B cell (primary cell): Measurements from ENCODE around the gene MAGEB6B. TPM values are rescaled to one million over a fixed set of nuclear protein-coding genes. Genes with fewer than 3 reads are reported as not detected.
"Not testable (repeated sequence)": the region's sequence is repeated elsewhere in the genome, so short reads cannot be mapped to it uniquely, and the experiment has no call there.

Source experiments
- ATAC-seq: fragments of 200-7000 bp; cut with Tn5 transposase; one replicate; pipeline ENCODE4 v1.10.0; 2021; ENCODE audit warnings: low read depth, mild to moderate bottlenecking, moderate number of reproducible peaks, moderate library complexity
- CTCF ChIA-PET: fragments of 350-600 bp; sonication (Branson Sonifier 250); formaldehyde crosslinking; loops from one replicate; lab custom pipeline; 2021; ENCODE audit warnings: antibody characterized with exemption, inconsistent platforms; lab: Charles Lee
- POLR2A ChIA-PET: fragments of 350-600 bp; sonication (Branson Sonifier 250); formaldehyde crosslinking; loops from one replicate; lab custom pipeline; 2021; ENCODE audit warnings: antibody characterized with exemption; lab: Charles Lee
- DNase-seq: peaks from one replicate; pipeline ENCODE4 v3.0.0; 2013
- H2AFZ ChIP-seq: 2 replicates; pipeline ENCODE4 v1.6.1; 2012; ENCODE audit warnings: mild to moderate bottlenecking, low read depth, low read length; ENCODE audit not compliant: insufficient read depth, poor library complexity, severe bottlenecking
- H3K27ac ChIP-seq, 2 donors: 1 replicate in 1 of 2; 2 replicates in 1 of 2; pipeline ENCODE4 v1.5.1; 2012 to 2013; ENCODE audit warnings: low read length in 2 of 2, mild to moderate bottlenecking in 2 of 2, moderate library complexity in 1 of 2
- H3K27me3 ChIP-seq, 4 experiments: fragments of 200-600 bp in 1 of 4; sonication (generic) in 1 of 4; replicated peaks in 1 of 4; 1 replicate in 2 of 4; 2 replicates in 2 of 4; pipeline versions ENCODE4 v1.6.1 to v1.7.0; 2013 to 2016; ENCODE audit warnings: low read length in 3 of 4, mild to moderate bottlenecking in 2 of 4, mixed read lengths in 1 of 4, moderate library complexity in 1 of 4; ENCODE audit not compliant: insufficient read depth in 4 of 4, control insufficient read depth in 3 of 4; ENCODE audit errors: control extremely low read depth in 1 of 4
- H3K36me3 ChIP-seq, 2 experiments: replicated peaks in 1 of 2; 1 replicate in 1 of 2; 2 replicates in 1 of 2; pipeline versions ENCODE4 v1.6.1 to v1.7.1; 2013; ENCODE audit warnings: low read length in 1 of 2; ENCODE audit not compliant: insufficient read depth in 2 of 2, control insufficient read depth in 1 of 2; ENCODE audit errors: control extremely low read depth in 1 of 2, extremely low read depth in 1 of 2
- H3K4me1 ChIP-seq, 2 donors: fragments of 200-600 bp in 1 of 2; sonication (generic) in 1 of 2; 1 replicate in 1 of 2; 2 replicates in 1 of 2; pipeline versions ENCODE4 v1.5.1 to v1.6.1; 2013 to 2017; ENCODE audit warnings: low read length in 2 of 2; ENCODE audit not compliant: control insufficient read depth in 2 of 2, insufficient read depth in 2 of 2
- H3K4me2 ChIP-seq: replicated peaks from 2 replicates; pipeline ENCODE3; 2012; ENCODE audit warnings: mild to moderate bottlenecking, low read depth, low read length; ENCODE audit not compliant: poor library complexity, severe bottlenecking
- H3K4me3 ChIP-seq, 5 experiments: fragments of 200-600 bp in 1 of 5; sonication (generic) in 1 of 5; 1 replicate in 3 of 5; 2 replicates in 2 of 5; pipeline versions ENCODE4 v1.5.1 to v1.7.0; 2011 to 2016; ENCODE audit warnings: low read length in 4 of 5, mild to moderate bottlenecking in 4 of 5, low read depth in 2 of 5, control low read depth in 1 of 5, moderate library complexity in 1 of 5; ENCODE audit not compliant: insufficient read depth in 1 of 5; ENCODE audit errors: control extremely low read depth in 1 of 5, extremely low read depth in 1 of 5
- H3K79me2 ChIP-seq: fragments of 200-600 bp; sonication (generic); one replicate; pipeline ENCODE4 v1.6.0; 2016; ENCODE audit warnings: low read length; ENCODE audit not compliant: control insufficient read depth, insufficient read depth
- H3K9ac ChIP-seq: fragments of 200-600 bp; sonication (generic); 2 replicates; pipeline ENCODE4 v1.6.1; 2017; ENCODE audit warnings: mild to moderate bottlenecking, low read length, moderate library complexity
- H3K9me3 ChIP-seq, 3 donors: one replicate each; pipeline versions ENCODE4 v1.6.1 to v1.7.1; 2013; ENCODE audit warnings: low read length in 2 of 3; ENCODE audit not compliant: control insufficient read depth in 2 of 3, insufficient read depth in 1 of 3; ENCODE audit errors: control extremely low read depth in 1 of 3
- H4K20me1 ChIP-seq: 2 replicates; pipeline ENCODE4 v1.6.0; 2012; ENCODE audit warnings: mild to moderate bottlenecking, low read length; ENCODE audit not compliant: insufficient read depth, control insufficient read depth, poor library complexity, severe bottlenecking
- H3K27ac Mint-ChIP-seq: one replicate; pipeline ENCODE4 v1.8.0; 2021; ENCODE audit warnings: mixed read lengths
- H3K27me3 Mint-ChIP-seq: one replicate; pipeline ENCODE4 v1.8.0; 2021; ENCODE audit warnings: mixed read lengths
- H3K4me1 Mint-ChIP-seq: one replicate; pipeline ENCODE4 v1.8.0; 2021; ENCODE audit warnings: mixed read lengths
- H3K4me3 Mint-ChIP-seq: one replicate; pipeline ENCODE4 v1.8.0; 2021; ENCODE audit warnings: mixed read lengths
- H3K9me3 Mint-ChIP-seq: one replicate; pipeline ENCODE4 v1.8.0; 2022; ENCODE audit warnings: mixed read lengths; ENCODE audit not compliant: insufficient read depth
- WGBS: methylation state at CpG from one replicate; pipeline ENCODE4 v1.1.5; 2013; ENCODE audit warnings: missing lambda C conversion rate; ENCODE audit not compliant: insufficient coverage; 5-methylcytosine and 5-hydroxymethylcytosine counted together
- intact Hi-C: fragments of 100-400 bp; cut with micrococcal nuclease; formaldehyde crosslinking; loops from one replicate; pipeline ENCODE4 v1.10.0; 2022
- polyA plus RNA-seq: library from polyadenylated mRNA; depleted of rRNA; stranded (reverse); fragments of >200 nt; gene quantifications from 2 replicates; pipeline ENCODE4 v1.2.3, GENCODE V29; 2012
- total RNA-seq, 2 donors: library from RNA; stranded (reverse); fragments of 120-200 nt in 1 of 2; gene quantifications; 1 replicate in 1 of 2; 2 replicates in 1 of 2; pipeline versions ENCODE4 v1.2.3 to v1.2.4, GENCODE V29; 2013 to 2022
- TF ChIP-seq, protein P1 (sequence below): fragments of 200-600 bp; IDR thresholded peaks from one replicate; pipeline ENCODE4 v1.8.0; 2022; ENCODE audit warnings: antibody characterized with exemption, mild to moderate bottlenecking

Gene MAGEB6B
- total and polyA plus RNA-seq, 2 donors (not counting 1 experiment from before 2014, with no cell fraction given) = not detected

DNA sequence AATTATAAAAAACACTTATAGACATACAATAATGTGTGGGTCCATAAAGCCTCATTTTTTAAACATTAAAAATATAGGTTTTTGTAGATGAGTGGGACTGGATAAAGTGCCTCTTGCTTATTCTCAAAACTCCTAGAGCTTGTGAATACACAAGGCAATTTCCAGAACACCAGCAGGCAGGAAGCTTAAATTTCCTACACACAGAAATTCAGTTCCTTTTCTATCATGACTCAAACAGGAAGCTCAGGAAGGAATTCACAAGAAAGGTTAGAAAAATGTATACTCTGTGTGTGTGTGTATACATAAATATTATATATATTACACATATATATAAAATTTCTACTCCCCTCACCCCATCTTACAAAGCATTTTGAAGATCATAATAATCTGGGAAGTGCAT lies 43.2 kb downstream of the MAGEB6B start:
- Mint-ChIP-seq H3K27ac (no peak overlapping the region), H3K27me3 (no peaks in the 10 kb centered on the region), H3K4me1 (no peaks in the 10 kb centered on the region), H3K4me3 (no peak overlapping the region), H3K9me3 (no peaks in the 10 kb centered on the region)
- POLR2A ChIA-PET = no interaction called here
- no peak overlapping the region for H3K9ac ChIP-seq
- no peak overlapping the region for H3K27ac ChIP-seq
- DNase-seq = no peak
- H3K36me3 ChIP-seq = no peaks in the 10 kb centered on the region
- H3K4me1 ChIP-seq = no peaks in the 10 kb centered on the region
- intact Hi-C loops = no loop called here
- H3K79me2 ChIP-seq = no peaks in the 10 kb centered on the region
- CTCF ChIA-PET = no interaction called here
- no peaks in the 10 kb centered on the region for H3K27me3 ChIP-seq
- no peak overlapping the region for H2AFZ ChIP-seq
- H3K4me3 ChIP-seq = no peak overlapping the region
- no peak overlapping the region for H3K4me2 ChIP-seq
- no peak for ATAC-seq
- H3K9me3 ChIP-seq = no peaks in the 10 kb centered on the region
- no peaks in the 10 kb centered on the region for H4K20me1 ChIP-seq
- TF ChIP-seq, protein P1, sequence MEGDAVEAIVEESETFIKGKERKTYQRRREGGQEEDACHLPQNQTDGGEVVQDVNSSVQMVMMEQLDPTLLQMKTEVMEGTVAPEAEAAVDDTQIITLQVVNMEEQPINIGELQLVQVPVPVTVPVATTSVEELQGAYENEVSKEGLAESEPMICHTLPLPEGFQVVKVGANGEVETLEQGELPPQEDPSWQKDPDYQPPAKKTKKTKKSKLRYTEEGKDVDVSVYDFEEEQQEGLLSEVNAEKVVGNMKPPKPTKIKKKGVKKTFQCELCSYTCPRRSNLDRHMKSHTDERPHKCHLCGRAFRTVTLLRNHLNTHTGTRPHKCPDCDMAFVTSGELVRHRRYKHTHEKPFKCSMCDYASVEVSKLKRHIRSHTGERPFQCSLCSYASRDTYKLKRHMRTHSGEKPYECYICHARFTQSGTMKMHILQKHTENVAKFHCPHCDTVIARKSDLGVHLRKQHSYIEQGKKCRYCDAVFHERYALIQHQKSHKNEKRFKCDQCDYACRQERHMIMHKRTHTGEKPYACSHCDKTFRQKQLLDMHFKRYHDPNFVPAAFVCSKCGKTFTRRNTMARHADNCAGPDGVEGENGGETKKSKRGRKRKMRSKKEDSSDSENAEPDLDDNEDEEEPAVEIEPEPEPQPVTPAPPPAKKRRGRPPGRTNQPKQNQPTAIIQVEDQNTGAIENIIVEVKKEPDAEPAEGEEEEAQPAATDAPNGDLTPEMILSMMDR = no peak

GRCh38 chrX:26204717-26205116 lies 44.3 kb downstream of the MAGEB6B start:
- H3K4me2 ChIP-seq, H3K4me3 Mint-ChIP-seq, intact Hi-C loops, H4K20me1 ChIP-seq, H3K4me1 Mint-ChIP-seq, H2AFZ ChIP-seq, H3K9ac ChIP-seq, ATAC-seq, H3K27me3 Mint-ChIP-seq, POLR2A ChIA-PET, H3K4me1 ChIP-seq, H3K9me3 Mint-ChIP-seq, H3K36me3 ChIP-seq, H3K27me3 ChIP-seq, H3K9me3 ChIP-seq, H3K79me2 ChIP-seq, H3K27ac ChIP-seq, H3K27ac Mint-ChIP-seq, CTCF ChIA-PET, H3K4me3 ChIP-seq, DNase-seq: not testable (repeated sequence)
- 95% methylated on average over 16 of the region's 27 CpGs for WGBS
